CD14-positive monocyte (primary cell): ENCODE measurements around the gene ITPK1. TPM values are rescaled to one million over a fixed set of nuclear protein-coding genes. Genes with fewer than 3 reads are reported as not detected.

Experiments used
- DNase-seq, 3 donors: peaks; one replicate each; pipeline ENCODE4 v3.0.0-alpha.2; 2011 to 2022
- H2AFZ ChIP-seq: 2 replicates; pipeline ENCODE4 v1.6.0; 2012; ENCODE audit warnings: mild to moderate bottlenecking, low read depth, low read length, inconsistent platforms; ENCODE audit not compliant: insufficient read depth, poor library complexity, severe bottlenecking
- H3K27ac ChIP-seq, 2 donors: 1 replicate in 1 of 2; 2 replicates in 1 of 2; pipeline ENCODE4 v1.5.1; 2012 to 2013; ENCODE audit warnings: low read length in 2 of 2, control low read depth in 1 of 2, inconsistent platforms in 1 of 2, low read depth in 1 of 2, mild to moderate bottlenecking in 1 of 2
- H3K27me3 ChIP-seq, 2 donors: one replicate each; pipeline versions ENCODE4 v1.6.0 to v1.6.1; 2011 to 2013; ENCODE audit warnings: low read length in 2 of 2; ENCODE audit not compliant: control insufficient read depth in 2 of 2, insufficient read depth in 2 of 2
- H3K36me3 ChIP-seq, 2 donors: replicated peaks in 1 of 2; 1 replicate in 1 of 2; 2 replicates in 1 of 2; pipeline versions ENCODE4 v1.5.1 to v1.6.1; 2012 to 2013; ENCODE audit warnings: low read length in 2 of 2, control low read depth in 1 of 2, inconsistent platforms in 1 of 2, mild to moderate bottlenecking in 1 of 2; ENCODE audit not compliant: insufficient read depth in 2 of 2, control insufficient read depth in 1 of 2
- H3K4me1 ChIP-seq, 2 donors: 1 replicate in 1 of 2; 2 replicates in 1 of 2; pipeline versions ENCODE4 v1.5.1 to v1.6.1; 2012 to 2013; ENCODE audit warnings: low read length in 2 of 2, control low read depth in 1 of 2, inconsistent platforms in 1 of 2, mild to moderate bottlenecking in 1 of 2, moderate library complexity in 1 of 2; ENCODE audit not compliant: insufficient read depth in 2 of 2, control insufficient read depth in 1 of 2
- H3K4me2 ChIP-seq: replicated peaks from 2 replicates; pipeline ENCODE3; 2012; ENCODE audit warnings: low read length, moderate library complexity, mild to moderate bottlenecking; ENCODE audit not compliant: poor library complexity, severe bottlenecking; ENCODE audit errors: extremely low read depth
- H3K4me3 ChIP-seq, 3 experiments: fragments of 200-600 bp in 1 of 3; sonication (generic) in 1 of 3; replicated peaks in 1 of 3; 1 replicate in 2 of 3; 2 replicates in 1 of 3; pipeline ENCODE4 v1.5.1; 2011 to 2013; ENCODE audit warnings: low read length in 3 of 3, mild to moderate bottlenecking in 3 of 3, control low read depth in 2 of 3, low read depth in 2 of 3, inconsistent platforms in 1 of 3, moderate library complexity in 1 of 3
- H3K79me2 ChIP-seq: 2 replicates; pipeline ENCODE4 v1.6.0; 2012; ENCODE audit warnings: mild to moderate bottlenecking, control low read depth, inconsistent platforms, low read length, moderate library complexity; ENCODE audit not compliant: insufficient read depth
- H3K9ac ChIP-seq: 2 replicates; pipeline ENCODE4 v1.6.0; 2017; ENCODE audit warnings: low read length, mild to moderate bottlenecking; ENCODE audit not compliant: insufficient read depth, poor library complexity, severe bottlenecking
- H3K9me3 ChIP-seq, 2 donors: replicated peaks in 1 of 2; 1 replicate in 1 of 2; 2 replicates in 1 of 2; pipeline versions ENCODE4 v1.5.1 to v1.6.1; 2012 to 2013; ENCODE audit warnings: low read length in 2 of 2, control low read depth in 1 of 2; ENCODE audit not compliant: control insufficient read depth in 1 of 2, insufficient read depth in 1 of 2
- H4K20me1 ChIP-seq: 2 replicates; pipeline ENCODE4 v1.6.0; 2012; ENCODE audit warnings: mild to moderate bottlenecking, low read length, control low read depth, moderate library complexity; ENCODE audit not compliant: insufficient read depth
- H3K27ac Mint-ChIP-seq, 7 donors: one replicate each; pipeline ENCODE4 v1.8.0; 2020; ENCODE audit warnings: mild to moderate bottlenecking in 7 of 7, mixed read lengths in 7 of 7, moderate library complexity in 6 of 7, inconsistent platforms in 2 of 7
- H3K27me3 Mint-ChIP-seq, 3 donors: one replicate each; pipeline ENCODE4 v1.8.0; 2021 to 2022; ENCODE audit warnings: low read depth in 3 of 3, mild to moderate bottlenecking in 3 of 3, mixed read lengths in 3 of 3, moderate library complexity in 3 of 3, inconsistent platforms in 1 of 3
- H3K36me3 Mint-ChIP-seq, 2 donors: one replicate each; pipeline ENCODE4 v1.8.0; 2020; ENCODE audit warnings: mixed read lengths in 2 of 2, inconsistent platforms in 1 of 2, mild to moderate bottlenecking in 1 of 2
- H3K4me1 Mint-ChIP-seq: one replicate; pipeline ENCODE4 v1.8.0; 2020; ENCODE audit warnings: mild to moderate bottlenecking, mixed read lengths
- H3K4me3 Mint-ChIP-seq, 2 donors: one replicate each; pipeline ENCODE4 v1.8.0; 2020; ENCODE audit warnings: mild to moderate bottlenecking in 2 of 2, mixed read lengths in 2 of 2, moderate library complexity in 1 of 2
- H3K9me3 Mint-ChIP-seq, 7 donors: one replicate each; pipeline ENCODE4 v1.8.0; 2020 to 2022; ENCODE audit warnings: mixed read lengths in 7 of 7, mild to moderate bottlenecking in 6 of 7, moderate library complexity in 6 of 7, inconsistent platforms in 2 of 7
- CTCF ChIP-seq: fragments of 200-600 bp; IDR thresholded peaks from one replicate; pipeline ENCODE4 v1.8.0; 2022; ENCODE audit warnings: antibody characterized with exemption, mild to moderate bottlenecking
- WGBS: methylation state at CpG from one replicate; pipeline ENCODE4 v1.1.5; 2013; ENCODE audit warnings: missing lambda C conversion rate; ENCODE audit not compliant: insufficient coverage; 5-methylcytosine and 5-hydroxymethylcytosine counted together
- intact Hi-C, 2 donors: fragments of 100-400 bp; cut with micrococcal nuclease; formaldehyde crosslinking; loops; one replicate each; pipeline versions ENCODE4 v1.15.0 to v1.15.1; 2023
- polyA plus RNA-seq, 3 donors: library from polyadenylated mRNA; depleted of rRNA in 1 of 3; unstranded in 2 of 3; stranded (reverse) in 1 of 3; fragments of 300-500 nt in 2 of 3; fragments of >200 nt in 1 of 3; fragmentation: Illumina TruSeq in 2 of 3; gene quantifications; 1 replicate in 2 of 3; 2 replicates in 1 of 3; pipeline ENCODE4 v1.2.3, GENCODE V29; 2012 to 2021

Gene ITPK1
- polyA plus RNA-seq, 3 donors: 57.1 to 144 (median 63.0) TPM

- no peaks in the 10 kb centered on the region for H4K20me1 ChIP-seq
- peaks cover 3 to 29% (median 13%) of the 10 kb centered on the region in 3 donors for H3K27me3 Mint-ChIP-seq
Observed at GRCh38 chr14:92895352-92895878, 220.3 kb downstream of the ITPK1 start.

GRCh38 chr14:92892589-92892988, 223.1 kb downstream of the ITPK1 start:
- DNase-seq: no peak
- Histone ChIP-seq H3K9ac (no peak overlapping the region), H3K4me3 (no peak overlapping the region), H3K9me3 (peaks cover 12 to 13% of the 10 kb centered on the region in 2 donors), H2AFZ (no peak overlapping the region), H4K20me1 (no peaks in the 10 kb centered on the region), H3K4me2 (no peak overlapping the region), H3K36me3 (no peaks in the 10 kb centered on the region), H3K27me3 (no peaks in the 10 kb centered on the region), H3K4me1 (no peaks in the 10 kb centered on the region), H3K27ac (no peak overlapping the region), H3K79me2 (no peaks in the 10 kb centered on the region)
- Mint-ChIP-seq H3K4me3 (no peak overlapping the region), H3K4me1 (no peaks in the 10 kb centered on the region), H3K36me3 (no peaks in the 10 kb centered on the region), H3K27ac (no peak overlapping the region), H3K27me3 (peaks cover 3 to 18% (median 16%) of the 10 kb centered on the region in 3 donors), H3K9me3 (peaks cover 8 to 24% (median 14%) of the 10 kb centered on the region in 7 donors)
- no peak for TF ChIP-seq CTCF
- intact Hi-C loops: no loop called here

More at GRCh38 chr14:92895352-92895878, 220.3 kb downstream of the ITPK1 start:
- no peaks in the 10 kb centered on the region for H3K36me3 ChIP-seq
- H3K9me3 ChIP-seq: peaks cover 12 to 13% of the 10 kb centered on the region in 2 donors
- Mint-ChIP-seq H3K27ac (no peak overlapping the region), H3K9me3 (peaks cover 8 to 26% (median 14%) of the 10 kb centered on the region in 7 donors), H3K4me1 (peaks cover 4% of the 10 kb centered on the region), H3K36me3 (no peaks in the 10 kb centered on the region), H3K4me3 (no peak overlapping the region)
- no peak overlapping the region for H3K9ac ChIP-seq
- TF ChIP-seq CTCF: no peak
- H3K27me3 ChIP-seq: no peaks in the 10 kb centered on the region
- no peak for DNase-seq
- intact Hi-C loops: no loop called here
- no peak overlapping the region for H2AFZ ChIP-seq
- no peak overlapping the region for H3K4me2 ChIP-seq
- 100% methylated on average over 1 of the region's 4 CpGs for WGBS
- no peaks in the 10 kb centered on the region for H3K79me2 ChIP-seq
- no peaks in the 10 kb centered on the region for H3K4me1 ChIP-seq
- H3K27ac ChIP-seq: no peak overlapping the region
- no peak overlapping the region for H3K4me3 ChIP-seq
